GM15510 (cell line): ENCODE data around the gene CPNE5.

Experiments used
- POLR2A ChIP-seq: IDR thresholded peaks from 3 replicates; pipeline ENCODE4 v1.6.1; 2011; ENCODE audit warnings: borderline replicate concordance; ENCODE audit not compliant: insufficient read length; ENCODE audit errors: extremely low read depth

Gene CPNE5

DNA sequence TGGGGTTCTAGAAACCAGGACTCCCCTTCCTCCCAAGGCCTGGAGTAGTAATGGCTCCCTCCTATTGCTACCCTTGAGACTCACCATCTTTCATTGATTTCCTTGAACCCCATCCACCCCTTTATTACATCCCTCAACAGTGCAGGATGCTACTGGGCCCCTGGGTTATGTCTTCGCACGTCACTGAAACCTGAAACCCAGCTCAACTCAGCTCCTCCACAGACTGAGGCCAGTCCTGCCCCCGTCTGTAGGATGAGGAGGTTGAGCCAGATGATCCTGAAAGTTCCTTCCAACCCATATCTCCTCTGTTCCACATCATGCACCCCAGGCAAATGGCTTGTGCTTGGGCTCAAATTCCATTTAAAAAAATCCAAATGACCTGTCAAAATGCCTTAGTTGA is 21.4 kb downstream of the CPNE5 start:
- TF ChIP-seq POLR2A, result no peak

GRCh38 chr6:36817176-36817817 is 21.9 kb downstream of the CPNE5 start:
- TF ChIP-seq POLR2A, result no peak

GRCh38 chr6:36815962-36816735 is 23.1 kb downstream of the CPNE5 start:
- TF ChIP-seq POLR2A, result no peak

GRCh38 chr6:36814249-36814648 is 25.0 kb downstream of the CPNE5 start:
- no peak for TF ChIP-seq POLR2A

GRCh38 chr6:36813526-36813925 is 25.7 kb downstream of the CPNE5 start:
- TF ChIP-seq POLR2A, result no peak

DNA sequence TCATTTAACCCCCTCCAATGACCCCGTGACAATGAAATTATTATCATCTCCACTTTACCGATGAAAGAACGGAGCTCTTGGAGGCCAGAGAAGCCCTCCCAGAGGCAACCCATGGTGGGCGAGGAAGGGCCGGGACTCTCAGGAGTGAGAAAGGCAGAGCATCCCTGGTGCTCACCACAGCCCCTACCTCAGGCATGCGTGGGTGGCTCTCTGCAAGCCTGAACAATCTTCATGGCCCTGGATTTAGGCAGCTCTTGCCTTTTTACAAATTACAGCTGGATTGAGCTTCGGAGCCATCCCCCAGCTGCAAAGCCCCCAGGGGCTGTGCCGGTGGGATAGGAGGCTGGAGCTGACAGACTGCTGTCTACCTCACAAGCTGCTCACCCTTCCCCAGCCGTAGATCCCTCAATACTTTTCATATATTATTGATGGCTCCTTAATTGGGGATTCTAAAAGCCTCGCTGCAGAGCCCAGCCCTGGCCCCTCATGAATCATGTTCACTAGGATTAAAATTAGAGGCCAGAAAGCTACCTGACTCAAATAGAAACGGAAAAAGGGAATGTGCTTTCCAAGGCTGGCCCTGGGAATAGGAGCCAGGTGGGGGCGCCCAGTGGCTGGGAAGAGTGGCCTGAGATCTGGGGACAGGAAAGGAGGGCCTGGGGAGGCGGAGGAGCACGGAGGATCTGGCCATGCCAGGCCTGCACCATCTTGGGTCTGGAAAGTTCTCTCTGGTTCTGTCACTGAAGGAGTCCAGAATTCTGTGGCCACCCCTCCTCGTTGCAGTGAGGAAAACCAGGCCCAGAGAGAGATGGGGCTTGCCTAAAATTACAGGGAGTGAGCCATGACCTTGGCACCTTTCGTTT is 29.1 kb downstream of the CPNE5 start:
- no peak for TF ChIP-seq POLR2A

DNA sequence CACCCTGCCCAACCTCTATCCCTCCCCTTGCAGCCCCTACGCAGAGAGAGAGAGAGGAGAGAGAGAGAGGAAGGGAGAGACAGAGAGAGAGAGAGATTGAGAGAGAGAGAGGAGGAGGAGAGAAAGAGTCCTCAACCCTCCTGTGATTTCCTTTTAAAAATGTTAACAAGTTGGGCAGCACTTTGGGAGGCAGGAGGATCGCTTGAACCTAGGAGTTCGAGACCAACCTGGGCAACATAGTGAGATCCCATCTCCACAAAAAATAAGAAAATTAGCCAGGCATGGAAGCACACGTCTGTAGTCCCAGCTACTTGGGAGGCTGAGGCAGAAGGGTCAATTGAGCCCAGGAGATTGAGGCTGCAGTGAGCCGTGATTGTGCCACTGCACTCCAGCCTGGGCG is 30.1 kb downstream of the CPNE5 start:
- TF ChIP-seq POLR2A, result no peak

- no peak for TF ChIP-seq POLR2A
Observed at GRCh38 chr6:36808634-36809033, 30.6 kb downstream of the CPNE5 start.

- no peak for TF ChIP-seq POLR2A
Observed at GRCh38 chr6:36807750-36808149, 31.5 kb downstream of the CPNE5 start.

DNA sequence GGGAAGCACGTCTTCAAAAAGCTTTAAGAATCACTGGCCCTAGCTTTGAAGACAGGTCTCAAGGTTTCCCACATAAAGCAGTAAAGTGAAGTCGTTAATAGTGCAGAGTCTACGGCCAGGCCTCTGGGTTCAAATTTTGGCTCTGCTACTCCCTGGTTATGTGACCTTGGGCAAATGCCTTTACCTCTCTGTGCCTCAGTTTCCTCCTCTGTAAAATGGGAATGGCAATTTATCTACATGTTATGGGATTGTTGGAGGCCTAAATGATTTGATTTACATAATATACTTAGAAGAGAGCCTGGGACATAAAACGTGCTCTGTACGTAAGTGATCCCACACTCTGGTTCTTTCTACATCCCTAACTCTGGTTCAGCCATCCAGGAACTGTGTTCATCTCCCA is 32.1 kb downstream of the CPNE5 start:
- no peak for TF ChIP-seq POLR2A

DNA sequence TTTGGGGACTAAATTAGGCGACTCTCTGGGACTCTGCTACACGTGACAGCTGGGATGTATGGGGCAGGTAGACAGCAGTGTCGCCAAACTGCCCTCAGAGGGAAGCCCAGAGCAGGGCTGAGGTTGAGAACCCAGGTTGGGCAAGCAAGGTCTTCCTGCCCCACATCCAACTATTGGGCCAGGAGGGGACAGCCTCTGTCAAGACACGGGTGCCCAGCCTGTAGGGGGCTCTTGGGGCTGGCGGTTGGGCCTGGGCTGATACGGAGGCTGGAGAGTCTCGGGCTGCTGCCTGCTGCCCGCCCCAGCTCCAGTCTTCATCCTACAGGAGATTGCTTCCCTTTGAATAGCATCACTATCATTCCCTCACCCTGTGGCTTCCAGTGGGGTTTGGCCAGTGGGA is 33.3 kb downstream of the CPNE5 start:
- no peak for TF ChIP-seq POLR2A

- TF ChIP-seq POLR2A, result no peak
Observed at GRCh38 chr6:36805096-36805797, 34.0 kb downstream of the CPNE5 start.

DNA sequence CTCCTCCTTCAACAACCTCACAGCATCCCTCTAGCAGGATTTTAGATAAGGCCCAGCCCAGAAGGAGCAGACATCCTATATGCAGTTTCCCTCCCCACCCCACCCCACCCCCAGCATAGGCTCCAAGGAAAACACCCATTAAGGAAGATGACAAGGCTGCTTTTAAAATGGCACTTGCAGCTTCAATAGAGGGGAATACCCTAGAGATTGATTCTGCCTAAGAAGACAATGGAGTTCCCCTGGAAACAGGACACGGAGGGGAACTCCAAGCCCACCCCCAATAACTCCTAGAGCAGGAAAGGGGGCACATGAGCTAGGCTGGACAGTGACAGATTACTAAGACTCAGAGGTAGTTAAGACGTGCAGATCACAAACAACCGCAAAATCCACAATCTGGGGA is 34.7 kb downstream of the CPNE5 start:
- TF ChIP-seq POLR2A, result no peak

DNA sequence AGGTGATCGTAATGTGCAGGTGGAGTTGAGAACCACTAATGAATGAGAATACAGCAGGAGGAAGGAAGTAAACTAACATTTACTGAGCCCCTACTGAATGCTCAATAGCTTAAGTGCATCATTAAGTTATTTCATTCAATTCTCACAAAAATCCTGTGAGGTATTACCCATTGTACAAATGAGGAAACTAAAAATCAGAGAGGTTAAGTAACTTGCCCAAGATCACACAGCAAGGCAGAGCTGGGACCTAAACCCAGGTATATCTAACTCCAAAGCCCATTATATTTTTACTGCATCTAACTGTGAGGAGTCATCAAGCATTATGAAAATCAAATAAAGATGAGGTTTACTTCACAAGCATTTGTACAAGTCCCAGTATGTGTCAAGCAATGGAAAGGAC is 35.3 kb downstream of the CPNE5 start:
- no peak for TF ChIP-seq POLR2A

DNA sequence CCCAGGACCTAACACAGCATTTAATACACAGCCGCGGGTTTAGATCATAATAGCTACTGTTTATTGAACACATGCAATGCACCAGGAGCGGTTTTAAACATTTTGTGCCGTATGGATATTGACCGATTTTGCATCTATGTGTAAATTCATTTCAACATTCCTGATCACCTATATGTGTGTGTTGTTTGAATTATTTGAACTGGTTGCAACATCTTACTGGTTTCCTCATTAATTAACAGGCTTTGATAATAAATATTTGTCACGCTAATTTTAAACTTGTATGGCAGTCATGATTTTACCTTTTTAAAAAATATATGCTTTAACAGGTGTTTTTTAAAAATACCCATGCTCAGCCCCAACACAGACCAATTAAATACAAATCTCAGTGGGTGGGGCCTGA is 35.8 kb downstream of the CPNE5 start:
- no peak for TF ChIP-seq POLR2A

- TF ChIP-seq POLR2A, result no peak
Observed at GRCh38 chr6:36800223-36801076, 38.8 kb downstream of the CPNE5 start.
